ENCODE results near the gene FAM174B.

Gene FAM174B

DNA sequence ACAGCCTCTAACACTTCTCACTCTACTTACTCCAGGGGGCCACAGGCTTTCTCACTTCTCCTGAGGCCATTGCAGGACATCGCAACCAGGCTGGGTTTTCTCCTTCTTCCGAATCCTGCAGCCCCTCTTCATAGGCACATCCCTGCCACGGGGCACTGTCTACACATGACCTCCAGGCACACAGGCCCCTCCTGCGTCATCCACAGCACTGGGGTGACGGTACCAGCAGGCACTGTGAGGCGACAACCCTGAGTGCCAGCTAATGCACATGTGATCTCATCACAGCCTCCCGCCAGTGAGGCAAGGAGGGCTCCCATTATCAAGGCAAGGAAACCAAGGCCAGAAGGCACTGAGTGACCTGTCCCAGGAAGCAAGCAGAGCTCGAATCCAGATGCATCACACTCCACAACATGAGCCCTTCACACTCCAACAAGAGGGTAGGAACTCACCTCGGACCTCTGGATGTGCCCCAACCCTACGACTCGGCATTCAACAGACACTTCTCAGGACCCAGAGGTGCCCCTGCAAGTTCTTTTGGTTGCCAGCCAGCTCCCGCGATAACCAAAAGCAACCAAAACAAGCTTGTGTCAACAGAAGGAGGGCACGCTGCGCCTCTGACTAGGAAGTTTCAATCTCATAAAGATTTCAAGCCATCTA, 16.7 kb downstream of the FAM174B start:
- DNase-seq, result no peak

DNA sequence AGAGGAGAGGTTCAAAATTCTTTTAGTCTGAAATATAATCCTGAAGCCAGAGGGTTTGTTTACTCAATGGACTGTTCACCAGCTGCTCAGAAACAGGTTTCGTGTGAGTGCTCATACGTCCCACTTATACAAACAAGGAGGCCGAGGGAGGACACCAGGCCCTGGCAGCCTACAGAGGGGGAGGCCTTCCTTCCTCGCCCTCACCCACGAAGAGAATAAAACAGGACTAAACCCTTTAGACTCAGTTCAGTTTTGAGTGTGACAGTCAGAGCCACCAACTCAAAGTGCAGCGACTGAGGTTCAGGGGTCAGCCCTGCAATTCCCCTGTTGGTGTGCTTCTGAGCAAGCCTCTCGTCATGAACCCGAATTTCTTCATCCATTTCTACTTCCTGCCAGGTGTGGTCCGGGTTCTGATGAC, 17.3 kb downstream of the FAM174B start:
- DNase-seq, result no peak

DNA sequence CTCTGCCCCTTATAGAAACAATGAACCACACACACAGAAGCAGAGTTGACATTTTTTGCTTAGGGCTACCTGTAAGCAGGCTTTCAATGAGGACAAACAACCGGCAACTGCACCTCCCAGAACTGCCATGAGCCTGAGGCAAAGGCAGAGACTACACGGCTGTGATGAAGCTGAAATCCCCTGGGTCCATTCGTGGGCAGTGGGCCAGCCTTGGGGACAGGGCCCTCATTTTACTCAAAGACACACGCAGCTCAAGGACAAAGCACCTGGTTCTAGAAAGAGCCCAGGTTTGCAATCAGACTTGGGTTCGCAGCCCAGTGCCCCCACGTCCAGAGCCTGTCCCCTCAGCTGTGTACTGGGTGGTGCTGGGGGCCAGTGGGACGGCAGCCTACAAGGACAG, 17.9 kb downstream of the FAM174B start:
- no peak for DNase-seq

DNA sequence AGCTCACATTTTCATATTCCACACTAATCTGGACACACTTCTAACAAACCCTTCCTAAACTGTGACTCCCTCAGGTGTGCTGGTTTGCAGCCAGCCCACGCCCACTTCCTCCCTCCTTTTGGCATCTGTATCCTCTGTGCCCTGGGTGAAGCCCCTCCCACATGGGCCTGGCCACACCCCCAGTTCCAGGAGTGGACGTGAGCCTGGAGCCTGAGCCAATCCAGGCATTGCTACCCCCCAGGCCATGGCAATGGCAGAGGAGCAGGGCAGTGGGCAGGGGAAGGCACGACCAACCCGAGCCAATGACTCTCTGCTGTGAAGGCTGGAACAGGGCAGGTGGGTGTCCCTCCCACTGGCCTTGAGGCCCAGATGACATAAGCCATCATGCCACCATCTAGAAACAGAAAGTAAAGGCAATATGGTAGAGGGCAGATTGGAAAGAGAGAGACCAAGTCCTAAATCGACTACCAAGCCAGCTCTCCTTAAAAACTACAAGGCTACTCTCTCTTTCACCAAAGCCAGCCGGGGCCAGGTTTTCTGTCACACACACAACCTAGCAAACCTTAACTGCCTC, 18.6 kb downstream of the FAM174B start:
- no peak for DNase-seq

DNA sequence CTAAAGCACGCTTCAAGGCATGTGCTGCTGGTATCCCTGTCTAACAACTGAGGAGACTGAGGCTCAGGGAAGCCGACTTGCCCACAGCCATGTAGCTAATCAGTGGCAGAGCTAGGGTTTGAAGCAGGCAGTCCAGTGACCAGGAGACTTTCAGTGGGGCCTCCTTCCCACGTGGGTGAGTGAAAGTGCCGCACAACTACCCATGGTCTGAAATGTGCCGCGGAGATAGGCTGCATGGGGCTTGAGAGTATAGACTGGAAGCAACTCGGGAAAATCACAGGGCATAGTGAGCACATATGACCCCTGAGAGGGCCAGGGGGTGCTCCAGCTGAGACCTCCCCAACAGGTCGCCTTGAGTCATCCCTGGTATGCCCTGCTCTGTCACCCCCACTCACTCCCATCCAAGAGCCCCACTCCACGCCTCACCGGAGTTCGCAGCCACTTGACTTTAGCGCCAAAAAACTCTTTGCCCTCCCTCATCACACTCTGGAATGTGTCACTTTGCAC, 19.1 kb downstream of the FAM174B start:
- DNase-seq, result no peak

DNA sequence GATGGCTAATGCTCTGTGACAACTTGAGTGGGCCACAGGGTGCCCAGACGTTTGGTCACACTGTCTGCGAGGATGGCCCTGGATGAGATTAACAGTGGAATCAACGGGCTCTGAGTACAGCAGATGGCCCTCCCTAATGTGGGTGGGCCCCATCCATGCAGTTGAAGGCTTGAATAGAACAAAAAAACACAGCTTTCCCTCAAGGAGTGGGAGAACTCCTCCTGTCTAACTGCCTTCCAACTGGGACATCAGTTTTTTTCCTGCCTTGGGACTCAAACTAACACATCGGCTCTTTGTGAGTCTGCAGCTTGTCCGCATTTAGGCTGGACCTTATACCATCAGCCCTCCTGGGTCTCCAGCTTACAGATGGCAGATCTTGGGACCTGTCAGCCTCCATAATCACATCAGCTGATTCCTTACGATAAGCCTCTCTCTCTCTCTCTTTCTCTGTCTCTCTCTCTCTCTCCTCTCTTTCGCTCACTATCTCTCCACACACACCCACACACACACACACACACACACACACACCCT, 20.8 kb downstream of the FAM174B start:
- DNase-seq, result no peak

DNA sequence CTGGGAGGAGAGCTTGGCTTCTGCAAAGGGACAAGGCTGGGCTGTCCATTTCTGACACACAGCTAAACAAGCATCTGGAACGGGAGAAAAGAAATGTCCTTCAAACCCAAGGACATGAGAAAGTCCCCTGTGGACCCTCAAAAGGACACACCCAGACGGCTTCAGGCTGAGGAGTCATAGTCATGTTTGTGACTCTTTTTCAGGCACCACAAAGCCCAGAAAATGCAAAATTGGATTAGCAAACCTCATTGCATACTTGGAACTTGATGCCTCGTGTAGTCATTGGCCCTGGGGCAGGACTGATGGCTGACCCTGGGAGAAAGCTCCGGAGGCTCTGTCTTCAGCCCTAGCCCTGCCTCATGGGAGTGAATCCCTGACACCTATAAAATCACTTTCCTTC, 21.5 kb downstream of the FAM174B start:
- DNase-seq, result no peak

DNA sequence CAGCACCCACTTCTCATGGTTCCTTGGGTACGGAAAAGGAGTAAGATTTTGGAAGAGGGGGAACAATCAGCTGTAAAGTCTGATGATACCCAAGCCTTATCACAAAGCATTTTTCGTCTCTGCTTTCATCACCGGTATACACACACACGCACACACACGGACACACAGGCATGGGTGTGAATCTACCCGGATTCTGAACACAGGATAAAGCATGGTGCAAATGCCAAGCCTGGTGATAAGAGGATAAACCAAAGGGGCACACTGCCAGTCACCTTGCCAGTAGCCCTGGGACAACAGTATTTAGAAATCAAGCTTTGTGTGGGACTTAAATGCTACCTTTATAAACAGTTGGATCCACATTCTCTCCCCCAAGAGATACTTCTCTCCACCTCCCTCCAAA, 22.2 kb downstream of the FAM174B start:
- no peak for DNase-seq

DNA sequence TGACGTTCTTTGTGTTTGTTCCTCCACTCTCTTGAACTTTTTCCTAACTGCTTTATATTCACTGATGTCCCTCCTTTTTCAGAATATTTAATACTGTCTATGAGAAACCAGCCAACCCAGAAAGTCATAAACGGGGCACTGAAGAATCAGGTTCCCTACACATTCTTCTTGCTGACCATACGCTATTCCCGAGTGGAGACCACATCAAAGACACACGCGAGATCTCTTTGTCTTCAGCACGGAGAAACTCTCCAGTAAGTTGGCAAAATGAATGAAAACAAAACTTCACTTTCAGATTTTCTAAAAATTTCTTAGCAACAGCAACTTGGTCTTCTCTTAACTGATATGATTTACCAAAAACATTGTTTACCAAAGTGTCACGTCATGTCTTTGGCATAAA, 22.6 kb downstream of the FAM174B start:
- DNase-seq, result no peak

DNA sequence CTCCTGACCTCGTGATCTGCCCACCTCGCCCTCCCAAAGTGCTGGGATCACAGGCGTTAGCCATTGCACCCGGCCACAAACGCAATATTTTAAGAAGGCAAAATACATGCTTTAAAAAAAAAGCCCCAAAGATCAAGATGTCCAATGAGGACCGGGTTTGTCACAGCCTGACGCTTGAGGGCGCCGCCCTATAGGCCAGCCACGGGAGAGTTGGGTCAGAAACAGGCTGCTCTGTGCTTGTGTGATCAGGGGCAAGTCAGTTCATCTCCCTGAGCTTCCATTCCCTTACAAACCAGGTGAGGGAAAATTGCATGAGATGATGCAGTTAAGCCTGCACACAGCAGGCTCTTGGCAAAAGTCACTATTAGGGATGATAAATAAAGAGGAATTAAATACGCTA, 23.9 kb downstream of the FAM174B start:
- DNase-seq, result no peak

DNA sequence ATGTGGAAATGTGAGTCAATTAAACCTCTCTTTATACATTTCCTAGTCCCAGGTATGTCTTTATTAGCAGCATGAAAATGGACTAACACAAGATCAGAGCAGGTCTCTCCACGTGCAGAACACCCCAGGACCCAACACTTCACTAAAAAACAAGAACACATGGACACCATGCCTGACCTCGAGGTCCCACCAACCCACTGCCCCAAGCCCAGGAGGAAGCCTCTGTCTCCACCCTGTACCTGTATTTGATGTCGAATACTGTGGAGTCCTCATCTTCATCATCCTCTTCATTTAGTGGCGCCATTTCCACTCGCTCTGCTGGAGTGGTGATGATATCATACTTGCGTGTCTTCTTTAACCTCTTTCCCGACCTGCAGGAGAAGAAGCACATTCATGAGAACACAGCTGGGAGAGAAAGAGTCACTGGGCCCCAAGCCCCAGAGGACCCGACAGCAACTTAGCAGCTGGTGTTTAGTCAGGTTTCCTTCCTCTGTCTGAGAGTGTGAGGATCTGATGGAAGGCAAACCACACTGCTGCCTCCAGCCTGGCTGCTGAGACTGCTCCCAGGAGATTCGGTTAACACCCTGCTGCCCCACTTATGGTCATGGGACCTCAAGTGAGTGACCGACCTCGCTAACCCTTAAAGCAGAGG, 25.5 kb downstream of the FAM174B start:
- DNase-seq, result no peak

DNA sequence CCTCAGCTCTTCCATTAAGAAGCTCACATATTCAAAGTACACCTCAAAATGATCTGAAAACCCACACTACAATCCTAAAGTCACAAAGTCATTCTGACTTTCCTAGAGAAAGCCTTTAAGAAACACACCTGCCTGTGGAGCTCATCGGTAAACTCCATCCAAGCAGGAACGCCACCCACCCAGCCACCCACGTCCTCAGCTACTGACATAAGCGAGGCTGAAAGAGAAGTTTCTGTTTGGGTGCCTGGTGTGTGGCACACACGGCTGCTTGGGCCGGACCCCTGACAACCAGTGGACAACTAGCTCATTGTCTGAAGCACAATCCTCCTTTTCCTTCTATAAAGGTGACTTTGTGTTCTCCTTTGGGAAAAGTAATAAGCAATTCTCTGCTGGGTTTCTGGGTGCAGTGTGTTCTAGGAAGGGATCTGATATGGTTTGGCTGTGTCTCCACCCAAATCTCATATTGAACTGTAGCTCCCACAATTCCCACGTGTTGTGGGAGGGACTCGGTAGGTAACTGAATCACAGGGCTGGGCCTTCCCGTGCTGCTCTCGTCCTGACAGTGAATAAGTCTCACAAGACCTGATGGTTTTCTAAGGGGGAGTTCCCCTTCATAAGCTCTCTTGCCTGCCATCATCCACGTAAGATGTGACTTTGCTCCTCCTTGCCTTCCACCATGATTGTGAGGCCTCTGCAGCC, 26.1 kb downstream of the FAM174B start:
- no peak for DNase-seq

DNA sequence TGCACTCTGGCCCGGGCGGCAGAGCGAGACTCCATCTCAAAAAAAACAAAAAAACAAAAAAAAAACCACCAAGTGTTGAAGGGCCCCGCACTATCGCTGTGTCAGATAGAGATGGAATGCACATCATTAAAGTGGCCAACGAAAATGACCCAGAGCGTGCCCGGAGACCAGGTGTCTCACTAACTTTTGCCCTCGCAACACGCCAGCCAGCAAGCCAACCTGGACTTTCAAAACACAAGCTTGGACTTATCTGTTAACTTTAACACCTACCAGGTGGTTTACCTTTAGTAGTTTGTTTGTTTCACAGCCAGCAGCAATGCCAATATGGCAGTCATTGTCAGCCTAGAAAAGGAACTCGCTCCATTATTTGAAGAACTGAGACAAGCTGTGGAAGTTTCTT, 28.6 kb downstream of the FAM174B start:
- no peak for DNase-seq

DNA sequence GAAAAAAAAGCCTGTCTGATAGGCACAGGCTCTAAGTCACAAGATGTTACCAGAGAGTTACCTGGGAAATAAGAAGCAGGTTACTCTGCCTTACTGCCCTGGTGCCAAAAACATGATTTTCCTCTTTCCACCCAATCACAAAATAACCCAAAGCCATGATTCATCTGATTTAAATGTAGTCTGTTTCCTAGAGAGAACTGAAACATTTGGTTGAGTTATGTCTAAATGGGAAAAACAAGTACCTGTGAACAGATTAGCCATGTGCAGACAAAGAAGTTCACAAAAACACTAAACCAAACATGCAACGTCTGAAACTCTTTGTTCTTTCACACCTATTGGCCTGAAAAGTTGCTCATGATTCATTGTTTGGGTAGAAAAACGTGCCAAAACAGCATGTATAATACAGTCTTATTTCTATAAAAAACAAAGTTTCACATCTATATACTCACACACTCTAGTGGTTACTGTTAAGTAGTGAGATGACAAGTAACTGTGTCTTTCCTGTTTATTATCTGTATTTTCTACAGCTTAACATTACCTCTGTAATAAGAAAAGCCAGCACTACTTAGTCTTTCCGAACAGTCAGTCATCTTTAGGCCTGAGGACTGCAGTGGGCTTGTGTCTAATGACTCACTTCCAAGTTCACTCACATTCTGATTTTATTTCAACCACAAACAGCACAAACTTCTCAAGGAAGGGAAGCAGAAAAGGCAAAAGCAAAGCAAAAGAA, 30.2 kb downstream of the FAM174B start:
- no peak for DNase-seq

DNA sequence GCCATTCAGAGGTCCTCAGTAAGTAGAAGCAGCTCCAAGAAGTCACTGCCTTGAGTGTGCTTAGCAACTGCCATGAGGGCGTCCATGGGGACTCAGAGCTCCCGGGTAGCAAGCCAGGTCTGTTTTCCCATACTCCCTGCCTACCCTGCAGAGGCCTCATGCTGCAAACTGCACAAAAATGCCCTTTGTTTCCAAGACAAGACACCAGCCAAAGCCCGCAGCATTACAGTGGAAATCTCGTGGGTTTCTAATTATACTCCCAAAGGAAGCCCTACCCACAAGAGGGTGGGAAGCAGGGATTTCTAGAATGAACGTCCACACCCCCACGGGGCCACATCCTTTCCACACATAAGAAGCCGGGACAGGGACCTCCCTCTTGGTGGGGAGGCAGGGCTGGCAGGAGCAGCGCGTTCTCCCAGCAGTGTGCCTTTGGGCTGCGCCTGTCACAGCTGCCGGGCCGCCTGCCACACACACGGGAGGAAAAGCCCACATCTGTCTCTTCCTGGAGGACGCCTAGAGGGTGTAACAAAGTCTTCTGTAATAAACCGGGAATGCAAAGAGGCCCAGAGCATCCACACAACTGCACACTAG, 31.1 kb downstream of the FAM174B start:
- DNase-seq, result no peak

DNA sequence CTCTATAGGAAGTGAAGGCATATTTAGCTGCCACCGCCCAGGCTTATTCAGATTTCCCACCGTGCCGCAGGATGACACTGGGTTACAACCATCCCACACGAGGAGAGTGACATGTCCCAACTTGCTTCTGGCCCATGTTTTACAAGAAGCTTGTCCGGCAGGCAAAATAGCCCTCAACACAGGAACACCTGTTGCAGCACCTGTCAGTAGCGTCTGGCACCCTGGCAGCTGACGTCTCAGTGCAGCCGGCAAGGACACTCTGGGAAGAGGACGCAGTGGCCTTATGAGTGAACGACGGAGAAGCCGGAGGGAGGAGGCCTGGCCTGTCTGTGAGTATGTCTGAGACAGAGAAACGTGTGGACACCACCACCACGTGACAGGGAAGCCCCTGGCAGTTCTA, 32.1 kb downstream of the FAM174B start:
- DNase-seq, result no peak

DNA sequence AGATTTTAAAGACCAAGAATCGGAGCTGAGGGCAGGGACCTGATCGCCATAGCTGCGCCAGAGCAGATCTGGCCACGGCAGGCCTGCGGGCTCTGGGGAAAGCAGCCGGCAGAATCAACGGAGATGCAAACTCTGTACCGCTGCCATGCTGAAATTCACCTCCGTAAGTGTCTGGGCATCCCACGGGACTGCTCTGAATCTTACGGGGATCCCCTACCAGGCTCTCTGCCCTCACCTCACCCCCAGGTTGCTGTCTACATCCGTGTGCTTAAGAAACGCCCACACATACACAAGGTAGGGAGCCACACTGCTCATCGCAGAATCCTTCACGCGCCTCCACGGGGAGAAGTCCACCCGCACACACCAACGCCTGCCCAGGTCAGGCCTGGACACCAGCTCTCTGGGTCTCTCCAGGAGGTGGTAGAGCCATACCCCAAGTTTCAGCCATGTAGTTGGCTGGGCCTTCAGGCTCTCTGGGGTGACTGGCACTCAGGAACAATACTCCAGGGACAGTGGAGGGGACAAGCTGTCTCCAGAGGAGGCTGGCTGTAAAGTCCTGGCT, 33.5 kb downstream of the FAM174B start:
- no peak for DNase-seq

DNA sequence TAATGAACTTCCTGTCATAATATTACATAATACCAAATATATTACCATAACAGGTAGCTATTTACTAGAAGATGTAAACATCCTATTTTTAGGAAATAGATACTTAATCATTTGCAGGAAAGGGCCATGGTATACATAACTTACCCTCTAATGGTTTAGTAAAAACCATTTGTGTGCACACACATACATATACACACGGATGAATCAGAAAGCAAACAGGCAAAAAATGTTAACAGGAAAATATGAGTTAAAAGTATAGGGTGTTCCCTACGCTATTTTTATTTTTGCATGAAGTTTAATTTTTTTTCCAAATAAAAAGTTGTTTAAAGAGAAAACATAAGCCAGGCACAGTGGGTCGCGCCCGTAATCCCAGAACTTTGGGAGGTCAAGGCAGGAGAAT, 34.6 kb downstream of the FAM174B start:
- no peak for DNase-seq

DNA sequence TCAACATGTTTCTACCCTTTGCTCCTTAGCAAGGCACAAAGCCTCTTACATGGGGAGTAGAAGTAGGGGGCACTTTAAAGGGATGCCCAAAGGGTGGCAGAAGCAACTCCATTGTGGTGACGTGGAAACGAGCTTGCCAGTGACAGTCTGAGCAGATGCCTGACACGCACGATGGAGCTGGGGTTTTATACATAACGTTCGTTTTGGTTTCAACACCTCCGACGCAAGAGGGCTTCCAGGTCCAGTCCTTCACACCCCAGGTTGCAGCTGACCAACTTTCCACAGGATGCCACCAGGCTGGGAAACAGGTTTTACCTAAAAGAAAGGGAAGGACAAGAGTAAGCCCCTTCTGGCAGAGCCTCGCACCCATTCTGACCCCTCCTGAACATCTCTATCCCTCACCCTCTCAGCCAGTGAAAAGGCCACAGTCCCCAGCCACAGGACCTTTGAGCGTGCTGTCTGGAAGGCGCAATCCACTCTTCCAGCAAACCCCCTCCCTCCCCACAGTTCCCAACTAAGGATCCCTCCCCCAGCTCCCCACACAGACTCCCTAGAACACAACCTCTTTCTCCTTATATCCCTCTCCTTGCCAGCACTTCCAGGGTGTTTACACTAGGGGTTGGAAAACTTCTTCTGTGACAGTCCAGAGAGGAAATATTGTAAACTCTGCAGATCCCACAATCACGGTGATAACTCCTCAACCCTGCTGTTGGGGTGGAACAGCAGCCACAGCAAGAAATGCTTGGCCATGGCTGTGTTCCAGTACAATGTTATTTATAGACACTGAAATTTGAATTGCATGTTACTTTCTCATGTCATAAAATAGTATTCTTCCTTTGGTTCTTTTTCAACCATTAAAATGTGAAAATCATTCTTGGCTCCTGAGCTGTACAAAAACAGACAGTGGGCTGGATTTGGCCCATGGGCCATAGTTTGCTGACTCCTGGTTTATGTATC, 36.2 kb downstream of the FAM174B start:
- DNase-seq, result no peak

DNA sequence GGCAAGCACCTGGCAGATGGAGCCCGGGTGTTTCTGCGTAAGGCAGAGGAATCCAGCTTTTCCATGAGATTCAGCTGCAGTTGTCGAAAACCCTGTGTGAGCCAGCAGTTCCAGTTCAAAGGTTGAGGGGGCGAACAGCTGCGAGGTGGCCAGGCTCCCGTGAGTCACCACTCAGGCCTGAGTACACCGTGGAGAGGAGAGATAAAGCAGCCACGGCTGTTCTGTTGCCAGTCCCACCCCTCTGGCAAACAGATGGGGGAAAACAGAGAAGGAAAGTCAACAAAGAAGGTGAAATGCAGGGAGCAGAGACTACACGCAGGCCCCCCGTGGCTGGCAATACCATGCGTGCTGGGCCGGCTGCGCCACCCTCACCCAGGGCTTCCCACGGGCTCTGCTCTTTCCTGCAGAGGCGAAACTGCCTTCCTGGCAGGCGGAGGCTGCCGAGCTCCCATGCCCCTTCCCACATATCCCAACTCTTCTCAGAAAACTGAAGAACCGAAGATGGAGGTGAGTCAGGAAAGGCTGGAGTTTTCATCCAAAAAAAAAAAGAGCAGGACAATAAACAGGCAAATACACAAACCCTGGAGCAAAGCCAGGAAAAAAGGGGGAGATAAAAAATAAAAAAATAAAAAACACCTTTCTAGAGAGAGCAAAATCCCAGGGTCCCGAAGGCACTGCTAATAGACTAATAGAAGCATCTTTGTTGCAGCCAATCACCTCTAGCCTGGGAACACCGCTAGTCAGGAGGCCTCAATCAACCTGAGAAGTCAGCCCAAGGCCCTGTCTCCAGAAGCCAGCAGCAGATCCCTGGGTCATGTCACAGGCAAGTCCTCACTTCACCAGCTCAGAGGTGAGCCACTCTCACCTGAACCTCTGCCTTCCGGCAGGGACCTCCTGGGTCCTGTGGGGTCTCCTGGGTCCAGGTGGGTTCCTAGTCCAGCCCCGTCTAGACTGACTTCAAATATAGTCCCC, 37.7 kb downstream of the FAM174B start:
- DNase-seq, result no peak
